NT2/D1 (cell line): ENCODE results near the gene CDC14B.

Experiments
- YY1 ChIP-seq: IDR thresholded peaks from 2 replicates; pipeline ENCODE4 v1.6.1; 2011; ENCODE audit not compliant: insufficient read length, insufficient read depth
- ZNF274 ChIP-seq: IDR thresholded peaks from 2 replicates; pipeline ENCODE4 v1.6.1; 2011; ENCODE audit warnings: mild to moderate bottlenecking, low read depth, low read length

- TF ChIP-seq ZNF274 (no peak), YY1 (no peak)
Measured at GRCh38 chr9:96574931-96575351, 44.7 kb downstream of the CDC14B start.
